ENCODE data around the gene PPP2R5E.

PPP2R5E gene

DNA sequence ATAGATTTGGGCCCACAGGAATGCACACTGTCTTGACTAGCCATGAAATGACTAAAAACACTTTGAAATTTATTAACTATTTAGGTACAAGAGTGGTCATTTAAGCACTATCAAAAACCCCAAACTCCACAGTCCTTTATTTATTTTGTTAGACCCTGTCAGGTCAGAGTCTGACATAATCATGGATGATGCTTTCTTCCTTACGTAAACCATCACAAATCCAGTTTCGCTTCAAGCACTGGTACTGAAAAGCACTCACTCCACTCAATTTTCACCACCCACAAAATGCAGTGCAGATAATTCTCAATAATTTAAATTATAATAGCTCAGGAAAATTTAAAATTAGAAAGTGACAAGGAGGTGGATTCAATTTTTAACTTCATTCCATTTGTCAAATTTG lies 25.8 kb downstream of the PPP2R5E start:
- no peak for DNase-seq

DNA sequence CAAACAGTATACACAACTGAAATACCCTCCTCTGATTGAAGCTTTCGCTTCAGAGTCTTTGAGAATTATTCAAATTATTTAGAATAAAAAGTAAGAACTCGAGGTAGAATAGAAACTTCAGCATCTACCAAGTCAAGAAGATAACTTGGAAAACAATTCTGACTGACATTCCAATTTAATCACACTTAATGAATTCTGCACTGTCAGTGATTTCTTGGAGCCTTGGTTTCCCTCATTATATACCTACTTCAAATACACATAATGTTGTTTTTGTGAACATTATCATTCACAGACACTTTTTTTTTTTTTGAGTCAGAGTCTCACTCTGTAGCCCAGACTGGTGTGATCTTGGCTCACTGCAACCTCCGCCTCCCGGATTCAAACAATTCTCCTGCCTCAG lies 27.9 kb downstream of the PPP2R5E start:
- DNase-seq, result no peak

GRCh38 chr14:63513756-63514155 lies 29.4 kb downstream of the PPP2R5E start:
- no peak for DNase-seq

- no peak for DNase-seq
Measured at GRCh38 chr14:63512861-63513260, 30.3 kb downstream of the PPP2R5E start.

GRCh38 chr14:63510538-63510937 lies 32.6 kb downstream of the PPP2R5E start:
- no peak for DNase-seq

- DNase-seq, result no peak
Measured at GRCh38 chr14:63508033-63508432, 35.1 kb downstream of the PPP2R5E start.

- DNase-seq, result no peak
Measured at GRCh38 chr14:63504648-63505047, 38.5 kb downstream of the PPP2R5E start.

DNA sequence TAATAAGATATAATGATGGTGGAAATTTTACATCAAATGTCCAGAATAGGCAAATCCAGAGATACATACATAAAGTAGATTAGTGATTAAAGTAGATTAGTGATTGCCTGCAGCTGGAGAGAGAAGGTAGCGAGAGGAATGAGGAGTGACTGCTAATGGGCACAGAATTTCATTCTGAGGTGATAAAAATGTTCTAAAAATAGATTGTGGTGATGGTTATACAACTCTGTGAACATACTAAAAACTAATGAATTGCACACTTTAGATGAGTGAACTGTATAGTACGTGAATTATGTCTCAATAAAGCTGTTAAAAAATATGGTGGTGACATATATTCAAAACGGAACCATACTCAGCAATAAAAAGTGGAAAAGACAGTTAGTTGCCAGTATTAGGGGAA lies 41.7 kb downstream of the PPP2R5E start:
- DNase-seq, result no peak

GRCh38 chr14:63499701-63500250 lies 43.4 kb downstream of the PPP2R5E start:
- no peak for DNase-seq

DNA sequence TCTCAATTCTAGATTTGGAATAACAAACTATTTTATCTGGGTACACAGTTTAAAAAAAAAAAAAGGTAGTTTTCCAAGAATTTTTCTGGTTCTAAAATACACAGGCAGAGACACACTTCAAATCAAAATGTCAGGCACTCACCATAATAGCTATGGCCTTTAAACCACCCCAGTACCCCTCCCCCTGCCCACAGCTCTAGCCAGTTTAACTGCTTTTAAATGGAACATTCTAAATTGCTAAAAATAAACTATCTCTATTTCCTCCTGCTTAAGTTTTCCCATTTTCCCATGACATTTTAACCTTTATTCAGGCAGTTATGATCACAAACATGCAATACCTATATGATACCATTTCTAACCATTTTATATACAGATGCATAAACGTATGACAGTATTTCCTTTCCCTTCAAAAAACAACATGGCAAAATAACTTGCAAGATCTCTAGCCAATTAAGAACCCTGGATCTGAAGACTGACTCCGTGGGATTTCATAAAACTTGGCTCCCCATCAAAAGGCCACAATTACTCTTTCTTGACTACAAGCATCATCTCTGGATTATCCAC lies 46.3 kb downstream of the PPP2R5E start:
- no peak for DNase-seq

DNA sequence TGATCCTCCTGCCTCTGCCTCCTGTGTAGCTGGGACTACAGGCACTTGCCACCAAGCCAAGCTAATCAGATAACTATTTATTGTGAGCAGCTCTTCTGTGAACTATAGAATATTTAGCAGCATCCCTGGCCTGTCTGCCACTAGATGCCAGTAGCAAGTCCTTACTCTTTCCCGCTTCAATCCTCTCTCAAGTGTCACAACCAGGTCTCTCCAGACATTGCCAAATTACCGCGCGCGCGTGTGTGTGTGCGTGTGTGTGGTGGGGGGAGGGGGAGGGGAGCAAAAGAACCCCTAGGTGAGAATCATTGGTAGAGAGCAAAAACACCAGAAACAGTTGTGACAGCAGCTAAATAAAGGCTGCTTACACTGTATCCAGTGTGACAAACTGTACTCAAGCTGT lies 49.9 kb downstream of the PPP2R5E start:
- no peak for DNase-seq

GRCh38 chr14:63492391-63492790 lies 50.8 kb downstream of the PPP2R5E start:
- no peak for DNase-seq

DNA sequence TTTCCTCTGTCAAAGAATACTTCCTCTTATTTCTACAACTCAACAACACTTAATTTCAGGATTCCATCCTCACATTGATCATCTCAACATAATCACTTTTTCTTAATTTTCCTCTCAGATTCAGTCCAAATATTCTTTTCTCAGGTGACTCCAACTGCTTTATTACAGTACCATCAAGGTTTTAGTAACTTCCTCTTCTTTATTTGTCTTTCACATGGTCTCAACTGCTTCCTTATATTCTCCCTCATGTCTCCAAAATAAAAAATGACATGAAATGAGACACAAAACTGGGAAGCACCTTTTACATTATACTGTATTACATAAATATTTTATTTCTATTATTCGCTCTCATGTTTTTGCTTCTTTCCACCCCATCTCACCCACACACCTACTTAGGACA lies 55.5 kb downstream of the PPP2R5E start:
- no peak for DNase-seq

DNA sequence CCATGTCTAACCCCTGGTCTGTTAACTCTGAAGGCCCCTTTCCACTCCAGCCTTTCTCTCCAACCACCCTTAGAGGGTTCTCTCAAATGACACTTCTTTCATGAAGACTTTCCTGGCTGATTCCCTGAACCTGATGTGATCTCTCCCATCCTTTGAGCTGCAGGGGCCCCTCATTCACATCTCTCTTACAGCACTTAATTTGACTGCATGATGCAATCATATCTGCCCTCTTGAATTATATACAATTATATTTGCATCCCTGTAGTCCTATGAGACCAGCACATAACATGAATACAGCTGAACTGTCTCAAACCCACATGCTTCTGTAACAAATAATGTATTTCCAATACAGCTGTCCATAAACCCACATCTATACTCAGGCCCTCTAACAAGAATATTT lies 56.4 kb downstream of the PPP2R5E start:
- DNase-seq, result no peak

DNA sequence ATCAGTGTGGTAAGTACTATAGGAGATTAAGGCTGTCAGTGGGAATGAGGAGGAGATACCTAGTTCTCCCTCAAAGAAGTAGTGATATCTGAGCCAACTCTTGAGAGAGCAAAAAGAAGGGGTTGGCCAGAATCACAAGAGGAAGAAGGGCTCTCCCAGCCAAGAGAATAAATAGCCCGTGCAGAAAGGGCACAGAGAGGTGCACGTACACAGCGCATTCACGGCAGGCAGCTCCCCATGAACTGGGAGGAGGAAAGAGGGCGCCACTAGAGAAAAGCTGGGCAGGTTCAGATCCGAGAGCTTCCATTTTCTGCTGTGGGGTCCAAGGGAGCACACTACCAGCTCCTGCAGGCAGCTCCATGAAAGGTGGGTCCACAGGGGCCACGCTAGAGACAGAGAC lies 59.9 kb downstream of the PPP2R5E start:
- no peak for DNase-seq

DNA sequence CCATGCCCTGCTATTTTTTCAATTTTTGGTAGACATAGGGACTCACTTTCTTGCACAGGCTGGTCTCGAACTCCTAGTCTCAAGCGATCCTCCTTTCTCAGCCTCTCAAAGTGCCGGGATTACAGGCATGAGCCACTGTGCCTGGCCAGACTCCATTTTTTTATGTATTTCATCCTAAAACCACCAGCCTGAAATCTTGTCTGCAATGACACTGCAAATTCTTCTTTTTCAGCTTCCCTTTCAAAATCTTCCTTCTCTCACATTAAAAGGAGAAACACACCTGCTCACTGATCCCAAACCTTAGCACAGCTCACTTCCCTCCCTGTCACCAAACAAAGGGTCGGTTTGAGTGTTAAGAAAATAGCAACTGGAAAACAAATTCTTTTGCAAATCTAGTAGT lies 62.6 kb downstream of the PPP2R5E start:
- no peak for DNase-seq

DNA sequence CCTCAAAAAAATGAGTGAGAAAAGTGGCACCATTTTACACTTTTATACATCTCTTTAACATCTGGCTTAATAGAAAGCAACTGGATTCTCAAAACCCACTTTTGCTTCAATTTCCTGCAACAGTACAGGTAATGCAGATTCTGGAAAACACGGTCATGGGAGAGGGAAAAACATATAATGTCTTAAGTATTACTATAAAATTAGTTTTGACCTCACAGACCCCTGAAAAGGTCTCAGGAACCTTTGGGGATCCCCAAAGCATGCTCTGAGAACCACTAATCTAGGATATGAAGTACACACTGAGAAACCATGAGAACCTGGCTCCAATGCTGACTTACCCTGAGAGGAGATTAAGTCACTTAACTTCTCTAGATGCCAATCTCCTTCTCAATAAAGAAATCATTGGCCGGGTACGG lies 64.7 kb downstream of the PPP2R5E start:
- no peak for DNase-seq

DNA sequence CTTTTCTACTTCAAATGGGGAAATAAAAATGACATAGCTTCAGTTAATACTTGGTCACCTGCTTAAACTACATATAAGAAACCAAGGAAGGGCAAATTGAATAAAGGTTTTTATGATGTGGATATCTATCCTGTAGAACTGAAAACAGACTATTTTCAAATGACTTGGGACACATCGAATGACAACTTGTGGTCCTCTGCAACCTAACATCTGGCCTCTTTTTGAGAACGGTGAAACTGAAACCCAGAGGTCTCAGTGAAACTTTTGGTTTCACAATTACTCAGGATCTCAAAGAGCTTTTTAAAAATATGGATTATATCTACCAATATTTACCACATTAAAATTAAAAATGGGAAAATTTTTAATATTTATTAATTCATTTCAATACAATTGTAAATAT lies 65.2 kb downstream of the PPP2R5E start:
- DNase-seq, result no peak

DNA sequence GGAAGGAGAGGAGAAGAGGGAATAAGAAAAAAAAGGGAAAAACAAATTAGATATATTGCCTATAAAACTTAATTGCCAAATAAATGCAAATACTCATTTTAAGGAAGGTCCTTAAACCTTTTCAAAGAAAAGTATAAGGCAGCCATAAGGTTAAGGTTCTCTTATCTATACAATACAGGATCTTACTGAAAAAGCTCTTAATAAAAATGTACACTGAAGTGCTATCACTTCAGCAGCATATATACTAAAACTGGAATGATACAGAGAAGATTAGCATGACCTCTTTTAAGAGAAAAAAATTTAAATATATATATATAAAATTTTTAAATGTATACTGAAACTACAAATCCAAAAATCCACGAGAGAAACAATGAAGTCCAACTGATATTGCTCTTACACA lies 65.6 kb downstream of the PPP2R5E start:
- no peak for DNase-seq

DNA sequence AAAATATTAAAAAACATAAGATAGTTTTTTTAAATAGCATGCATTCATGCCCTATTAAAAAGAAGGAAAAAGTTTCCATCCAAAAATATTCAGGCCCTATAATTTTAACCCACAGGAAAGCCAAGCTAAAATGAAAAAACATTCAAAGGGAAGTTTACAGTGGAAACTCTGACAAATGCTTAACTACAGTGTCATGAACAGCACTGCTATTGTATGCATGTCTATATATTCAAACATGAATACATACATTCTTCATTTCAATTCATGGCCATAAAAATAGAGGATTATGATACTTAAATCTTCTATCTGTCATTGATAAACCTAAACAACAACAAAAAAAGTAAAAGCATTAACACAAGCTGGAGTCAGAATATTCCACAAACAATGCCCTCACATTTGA lies 67.4 kb downstream of the PPP2R5E start:
- DNase-seq, result no peak

- no peak for DNase-seq
Measured at GRCh38 chr14:63474844-63475243, 68.3 kb downstream of the PPP2R5E start.

- no peak for DNase-seq
Measured at GRCh38 chr14:63474111-63474510, 69.1 kb downstream of the PPP2R5E start.

DNA sequence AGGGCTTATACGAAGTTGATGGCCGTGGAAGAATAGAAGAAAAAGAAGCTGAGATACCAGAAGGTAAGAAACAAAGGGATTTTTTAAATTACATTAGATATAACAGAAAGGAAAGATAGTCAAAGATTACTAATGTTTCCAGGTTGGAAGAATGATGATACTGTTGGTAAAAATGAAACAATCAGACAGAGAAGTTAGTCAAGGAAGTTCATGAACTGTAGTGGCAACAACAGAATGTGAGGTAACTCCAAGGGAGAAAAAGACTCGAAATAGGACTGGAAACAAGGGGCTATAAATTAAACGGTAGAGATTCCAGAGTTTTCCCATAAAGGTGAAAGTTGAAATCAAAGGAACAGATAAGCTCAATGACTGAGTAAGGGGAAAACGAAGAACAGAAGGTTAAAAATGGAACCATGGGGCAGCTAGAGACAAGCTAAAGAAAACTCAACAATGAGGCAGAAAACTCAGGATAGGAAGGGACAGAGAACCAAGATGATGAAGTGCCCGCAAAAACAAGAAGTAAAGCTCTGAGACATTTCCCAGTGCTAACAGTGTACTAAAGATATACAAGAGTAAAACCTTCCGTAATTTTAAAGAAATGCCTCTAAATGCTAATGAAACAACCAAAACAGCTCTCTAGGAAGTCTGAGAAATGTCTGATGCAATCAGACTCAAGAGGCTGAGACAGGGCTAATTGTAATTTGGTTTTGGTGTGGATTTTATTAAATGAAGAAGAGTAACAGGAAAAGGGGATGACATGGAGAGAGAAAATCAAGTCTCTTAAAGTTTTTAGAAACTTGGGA lies 70.0 kb downstream of the PPP2R5E start:
- DNase-seq, result no peak

- DNase-seq, result no peak
Measured at GRCh38 chr14:63470962-63471793, 72.0 kb downstream of the PPP2R5E start.
